Adrenal gland (tissue), 19 donors: ENCODE data around the gene MYRFL. TPM values are rescaled to one million over a fixed set of nuclear protein-coding genes. Genes with fewer than 3 reads are reported as not detected.

Experiments
- DNase-seq, 7 donors: peaks; one replicate each; pipeline ENCODE4 v3.0.0-alpha.2; 2019 to 2020
- H3K27ac ChIP-seq, 5 donors: fragments of 200-600 bp; sonication (generic) in 4 of 5; 1 replicate in 3 of 5; 2 replicates in 2 of 5; pipeline versions ENCODE4 v1.5.1 to v1.8.0; 2016 to 2020; ENCODE audit warnings: mild to moderate bottlenecking in 1 of 5
- H3K27me3 ChIP-seq: fragments of 200-600 bp; 2 replicates; pipeline ENCODE4 v1.8.0; 2021
- H3K36me3 ChIP-seq, 2 donors: fragments of 200-600 bp; replicated peaks in 1 of 2; 1 replicate in 1 of 2; 2 replicates in 1 of 2; pipeline versions ENCODE4 v1.5.1 to v1.8.0; 2018 to 2022
- H3K4me1 ChIP-seq, 2 donors: fragments of 200-600 bp; replicated peaks in 1 of 2; 1 replicate in 1 of 2; 2 replicates in 1 of 2; pipeline versions ENCODE4 v1.5.1 to v1.8.0; 2018 to 2021
- H3K4me3 ChIP-seq, 4 donors: fragments of 200-600 bp; sonication (generic) in 3 of 4; one replicate each; pipeline ENCODE4 v1.5.1; 2016 to 2018
- H3K9me3 ChIP-seq, 3 donors: fragments of 200-600 bp; sonication (generic) in 1 of 3; replicated peaks in 1 of 3; 1 replicate in 2 of 3; 2 replicates in 1 of 3; pipeline versions ENCODE4 v1.5.1 to v1.8.0; 2016 to 2021
- CTCF ChIP-seq, 6 experiments: fragments of 450-650 bp in 4 of 6; fragments of 200-600 bp in 2 of 6; sonication (generic) in 1 of 6; IDR thresholded peaks; 1 replicate in 5 of 6; 2 replicates in 1 of 6; pipeline versions ENCODE4 v1.5.1 to v1.8.0; 2016 to 2021; ENCODE audit warnings: antibody characterized with exemption in 6 of 6, mild to moderate bottlenecking in 2 of 6, moderate library complexity in 1 of 6
- POLR2A ChIP-seq, 2 donors: fragments of 450-650 bp; IDR thresholded peaks; one replicate each; pipeline ENCODE4 v1.6.1; 2017; ENCODE audit warnings: antibody characterized with exemption in 2 of 2, mild to moderate bottlenecking in 2 of 2, moderate library complexity in 1 of 2
- WGBS, 4 donors: extraction: QIAGEN DNeasy Blood & Tissue Kit in 2 of 4; methylation state at CpG; one replicate each; pipeline versions ENCODE4 v1.1.5 to v1.1.7; 2013 to 2017; 5-methylcytosine and 5-hydroxymethylcytosine counted together
- intact Hi-C, 2 donors: fragments of 100-400 bp; cut with DNase I; formaldehyde crosslinking; loops; one replicate each; pipeline versions ENCODE4 v1.14.1 to v1.15.0; 2022 to 2023
- long read RNA-seq, 10 donors: library from polyadenylated mRNA in 3 of 10; unstranded in 2 of 10; stranded (forward) in 1 of 10; transcript quantifications; one replicate each; pipeline ENCODE4 v2.0.0 and lab custom pipeline, GENCODE V29; 2021 to 2026
- polyA plus RNA-seq, 3 donors: library from polyadenylated mRNA; stranded (reverse); fragments of 200-250 nt in 2 of 3; fragments of 350-450 nt in 1 of 3; fragmentation: Illumina TruSeq in 1 of 3; extraction: RNeasy Lipid Tissue Mini Kit (QIAGEN cat#74804) in 1 of 3; gene quantifications; one replicate each; pipeline ENCODE4 v1.2.3, GENCODE V29; 2013 to 2014
- total RNA-seq, 9 donors: library from RNA; depleted of rRNA in 4 of 9; stranded (reverse); fragments of >200 nt in 4 of 9; fragments of 120-200 nt in 1 of 9; fragmentation: NEBNext Ultra II Directional in 1 of 9; extraction: Animal tissue kit (Norgen Biotek cat#: 25700) in 1 of 9; gene quantifications; one replicate each; pipeline versions ENCODE4 v1.1.0 to v1.2.4, GENCODE V29; 2013 to 2023
- donor health status: healthy with polysubstance abuse.
- donor health status: Bipolar disorder and iron deficiency.
- donor health status: DM: yes; HTN: yes; CAD: no.
- donor health status: DM: no; HTN: no; CAD: no.
- donor health status: DM: no; HTN: no; CAD: no.
- donor health status: DM: yes; HTN: yes; CAD: no.

Gene MYRFL
- total RNA-seq, result under 1 TPM; 0.07 to 1.00 (median 0.28) TPM
- under 1 TPM; 0.27 to 0.97 (median 0.91) TPM for polyA plus RNA-seq
- long read RNA-seq, donor 1, result 0 reads
- long read RNA-seq, donor 2, result 0 reads
- long read RNA-seq, donor 3, result 0 reads
- long read RNA-seq, donor 4, result 0 reads
- long read RNA-seq, donor 5, result 0 reads
- long read RNA-seq, donor 6, result 0 reads
- long read RNA-seq, donor 7, result 0 reads
- long read RNA-seq, donor 8, result 0 reads
- long read RNA-seq, donor 9, result 0 reads
- long read RNA-seq, donor 10, result 0 reads

- no peak for DNase-seq
- Histone ChIP-seq H3K4me1 (peaks cover 4 to 9% of the 10 kb centered on the region in 2 donors), H3K4me3 (no peak within 1 kb of the TSS), H3K27ac (no peak within 1 kb of the TSS), H3K9me3 (no peaks in the 10 kb centered on the region), H3K36me3 (no peaks in the 10 kb centered on the region), H3K27me3 (no peaks in the 10 kb centered on the region)
- intact Hi-C loops, result no loop called here
- 80 to 84% (median 81%) methylated on average over 5 of the region's 5 CpGs for WGBS, 4 donors
- no peak for TF ChIP-seq CTCF (IDR thresholded peaks at IDR 0.05)
- TF ChIP-seq POLR2A (IDR thresholded peaks at IDR 0.05), result no peak
Measured at GRCh38 chr12:69824966-69825560, at the start of gene MYRFL. Gene MYRFL (plus strand): TSS chr12:69825227. CDS start chr12:69825518, 291 bp downstream.

GRCh38 chr12:69779928-69780327 is 45.1 kb upstream of the MYRFL start:
- H3K9me3 ChIP-seq, result no peaks in the 10 kb centered on the region
- H3K36me3 ChIP-seq, result no peaks in the 10 kb centered on the region
- DNase-seq, result peak in 4 of 7 donors; percentile 16 to 37 (median 28)
- no peak overlapping the region for H3K27ac ChIP-seq
- intact Hi-C loops, result loop anchor here in 1 of 2 donors (5.0 kb wide), 1 partner anchor 97 kb away; no protein-coding TSS in a partner anchor
- H3K4me3 ChIP-seq, result no peak overlapping the region
- WGBS, 4 donors, result 64 to 77% (median 69%) methylated on average over 7 of the region's 7 CpGs
- TF ChIP-seq CTCF (IDR thresholded peaks at IDR 0.05) (peak in 2 of 6 experiments; percentile 20 to 30), POLR2A (IDR thresholded peaks at IDR 0.05) (no peak)
- no peaks in the 10 kb centered on the region for H3K27me3 ChIP-seq
- no peaks in the 10 kb centered on the region for H3K4me1 ChIP-seq

GRCh38 chr12:69783365-69783764 is 41.7 kb upstream of the MYRFL start:
- no peaks in the 10 kb centered on the region for H3K9me3 ChIP-seq
- no peak overlapping the region for H3K27ac ChIP-seq
- no peak overlapping the region for H3K4me3 ChIP-seq
- TF ChIP-seq POLR2A (IDR thresholded peaks at IDR 0.05) (no peak), CTCF (IDR thresholded peaks at IDR 0.05) (no peak)
- H3K36me3 ChIP-seq, result no peaks in the 10 kb centered on the region
- DNase-seq, result no peak
- 83 to 89% (median 87%) methylated on average over 6 of the region's 6 CpGs for WGBS, 4 donors
- no peaks in the 10 kb centered on the region for H3K4me1 ChIP-seq
- no peaks in the 10 kb centered on the region for H3K27me3 ChIP-seq
- intact Hi-C loops, result loop anchor here in 1 of 2 donors (5.0 kb wide), 1 partner anchor 94 kb away; no protein-coding TSS in a partner anchor

- intact Hi-C loops, result no loop called here
- peaks cover 0 to 4% (median 0%) of the 10 kb centered on the region in 3 donors for H3K9me3 ChIP-seq
- TF ChIP-seq POLR2A (IDR thresholded peaks at IDR 0.05), result no peak
- no peak for TF ChIP-seq CTCF (IDR thresholded peaks at IDR 0.05)
- H3K27me3 ChIP-seq, result no peaks in the 10 kb centered on the region
- no peak overlapping the region for H3K27ac ChIP-seq
- H3K4me1 ChIP-seq, result no peaks in the 10 kb centered on the region
- no peak for DNase-seq
- H3K4me3 ChIP-seq, result no peak overlapping the region
- H3K36me3 ChIP-seq, result no peaks in the 10 kb centered on the region
Measured at GRCh38 chr12:69789351-69789750, 35.7 kb upstream of the MYRFL start.
